ENCODE data around the gene DCAKD. TPM values are rescaled to one million over a fixed set of nuclear protein-coding genes. Genes with fewer than 3 reads are reported as not detected.

The DCAKD gene
- total and polyA plus RNA-seq, 10 of the 15 experiments (the other 5 are each of a cell fraction or from before 2014, with no cell fraction given) = 11.6 to 62.7 (median 38.3) TPM

DNA sequence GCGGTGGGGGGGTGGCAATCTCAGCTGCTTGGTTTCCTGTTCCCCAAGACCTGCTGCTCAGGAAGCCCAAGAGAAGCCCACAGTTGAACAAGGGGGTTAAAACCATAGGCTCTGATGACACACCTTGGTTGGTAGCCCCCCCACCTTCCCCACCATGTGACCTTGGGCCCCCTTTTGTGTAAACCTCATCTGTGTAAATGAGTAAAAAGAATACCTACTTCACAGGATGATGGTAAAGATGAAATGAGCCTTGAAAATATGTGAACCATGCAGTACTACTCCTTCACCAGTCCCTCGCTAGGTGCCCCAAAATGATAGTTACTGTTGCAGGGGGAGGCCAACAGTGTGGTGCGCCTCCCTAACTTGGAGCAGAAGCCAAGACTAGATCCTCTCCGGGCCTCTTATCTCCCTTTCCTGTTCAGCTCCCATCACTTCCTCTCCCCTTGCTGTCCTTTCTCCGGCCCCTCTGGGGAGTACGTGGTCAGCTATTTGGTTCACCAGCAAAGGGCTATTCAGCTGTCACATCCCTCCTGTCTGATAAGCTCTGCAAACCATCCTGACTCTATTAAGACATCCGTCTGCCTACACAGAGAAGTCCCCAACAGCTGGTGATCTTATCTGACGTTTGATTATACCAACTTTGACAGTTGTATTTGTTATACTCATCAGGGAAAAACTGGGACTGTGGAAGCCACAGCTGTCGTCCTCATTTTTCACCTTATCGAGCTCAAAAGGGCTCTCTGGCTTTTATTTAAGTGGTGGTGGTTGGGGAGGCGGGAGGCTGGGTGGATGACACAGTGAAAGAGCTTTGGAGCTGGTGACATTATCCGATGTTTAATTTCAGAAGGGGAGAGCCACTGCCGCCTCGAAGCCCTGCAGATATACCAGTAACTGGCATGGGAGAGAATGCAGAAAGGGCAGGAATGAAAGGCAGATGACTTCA lies 19.9 kb downstream of the DCAKD start:
- ChIA-PET CTCF (interaction anchor here (0.6 to 2.5 kb wide), 5 partner anchors 10 to 247 kb away, joined by 3 to 21 read pairs (median 7); no protein-coding TSS in a partner anchor), SMC1A (ENCODE audit: uncharacterized antibody, unreplicated experiment) (interaction anchor here (0.6 to 3.8 kb wide), 13 partner anchors 9 to 1235 kb away, joined by 3 to 20 read pairs (median 3); partner anchors contain the start of genes ACBD4, DCAKD and NMT1), RAD21 (ENCODE audit: unreplicated experiment) (interaction anchor here (1.0 to 1.6 kb wide), 5 partner anchors 9 to 31 kb away, joined by 3 to 7 read pairs (median 5); no protein-coding TSS in a partner anchor), POLR2A (interaction anchor here (0.6 to 4.0 kb wide), 10 partner anchors 8 to 812 kb away, joined by 3 to 29 read pairs (median 5); partner anchors contain the start of genes DCAKD, NMT1 and UBTF)
- no peak overlapping the region for H2AFZ ChIP-seq (ENCODE audit: control insufficient read depth, low read depth, low read length)
- DNase-seq (ENCODE audit: low read depth, low spot score) (no peak), FAIRE-seq (peak; percentile 27), ATAC-seq (peak; percentile 39)
- intact Hi-C loops (cut with micrococcal nuclease; ENCODE audit: unreplicated experiment) = no loop called here
- no peaks in the 10 kb centered on the region for H3K79me2 ChIP-seq (ENCODE audit: control insufficient read depth, insufficient read depth, low read length)
- H3K9me3 ChIP-seq (replicated peaks; ENCODE audit: control insufficient read depth, insufficient read depth, low read length) = no peaks in the 10 kb centered on the region
- H3K4me3 ChIP-seq = no peak overlapping the region
- H3K9ac ChIP-seq (ENCODE audit: control insufficient read depth, insufficient read depth, low read length) = no peak overlapping the region
- H3K27ac ChIP-seq (ENCODE audit: control insufficient read depth, insufficient read depth) = peak overlapping the region; percentile 63
- H3K4me1 ChIP-seq (ENCODE audit: control insufficient read depth, insufficient read depth, low read length) = peaks cover 23% of the 10 kb centered on the region
- in situ Hi-C loops (cut with MboI) = no loop called here
- no peaks in the 10 kb centered on the region for H4K20me1 ChIP-seq (ENCODE audit: control insufficient read depth, insufficient read depth)
- TF ChIP-seq RUNX3 (IDR thresholded peaks at IDR 0.05; ENCODE audit: low read length) (peak; percentile 7; the same call in 1 of the 2 replicates), ASH2L (IDR thresholded peaks at IDR 0.05; ENCODE audit: borderline replicate concordance, low read depth) (no peak), SUZ12 (IDR thresholded peaks at IDR 0.05; ENCODE audit: unreplicated experiment) (no peak)
- no TSS peak for BruUV-seq (replicated peaks)
- peaks cover 7% of the 10 kb centered on the region in 2 experiments for H3K36me3 ChIP-seq (ENCODE audit: control insufficient read depth in 2 of 2, insufficient read depth in 2 of 2, low read length in 1 of 2)
- H3K27me3 ChIP-seq (replicated peaks in 1 of 2; ENCODE audit: control insufficient read depth in 2 of 2, insufficient read depth in 2 of 2, low read length in 1 of 2) = no peaks in the 10 kb centered on the region
- WGBS (ENCODE audit: insufficient coverage, insufficient replicate concordance, low lambda C conversion rate, missing lambda C conversion rate) = 55% methylated on average over 14 of the region's 14 CpGs
- no peak overlapping the region for H3K4me2 ChIP-seq (ENCODE audit: control insufficient read depth, insufficient read depth)

GRCh38 chr17:45030733-45031132 lies 20.7 kb downstream of the DCAKD start:
- peaks cover 7% of the 10 kb centered on the region in 2 experiments for H3K36me3 ChIP-seq (ENCODE audit: control insufficient read depth in 2 of 2, insufficient read depth in 2 of 2, low read length in 1 of 2)
- H3K4me3 ChIP-seq = no peak overlapping the region
- TF ChIP-seq ETV6 (conservative IDR thresholded peaks at IDR 0.05 in 1 of 2, IDR thresholded peaks at IDR 0.05 in 1 of 2; ENCODE audit: borderline replicate concordance in 1 of 2, low read depth in 1 of 2) (no peak), SREBF1 (IDR thresholded peaks at IDR 0.05; ENCODE audit: low read length) (no peak), SMAD1 (IDR thresholded peaks at IDR 0.05; ENCODE audit: low read depth, partially characterized antibody) (no peak), E2F8 (IDR thresholded peaks at IDR 0.05; ENCODE audit: low read depth, partially characterized antibody) (no peak), NFIC (IDR thresholded peaks at IDR 0.05; ENCODE audit: low read depth, low read length) (no peak), JUNB (IDR thresholded peaks at IDR 0.05) (no peak), DPF2 (IDR thresholded peaks at IDR 0.05) (no peak)
- TF ChIP-seq, protein P1, sequence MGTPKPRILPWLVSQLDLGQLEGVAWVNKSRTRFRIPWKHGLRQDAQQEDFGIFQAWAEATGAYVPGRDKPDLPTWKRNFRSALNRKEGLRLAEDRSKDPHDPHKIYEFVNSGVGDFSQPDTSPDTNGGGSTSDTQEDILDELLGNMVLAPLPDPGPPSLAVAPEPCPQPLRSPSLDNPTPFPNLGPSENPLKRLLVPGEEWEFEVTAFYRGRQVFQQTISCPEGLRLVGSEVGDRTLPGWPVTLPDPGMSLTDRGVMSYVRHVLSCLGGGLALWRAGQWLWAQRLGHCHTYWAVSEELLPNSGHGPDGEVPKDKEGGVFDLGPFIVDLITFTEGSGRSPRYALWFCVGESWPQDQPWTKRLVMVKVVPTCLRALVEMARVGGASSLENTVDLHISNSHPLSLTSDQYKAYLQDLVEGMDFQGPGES (IDR thresholded peaks at IDR 0.05) = no peak

More at GRCh38 chr17:45030733-45031132, 20.7 kb downstream of the DCAKD start:
- Histone ChIP-seq H3K79me2 (ENCODE audit: control insufficient read depth, insufficient read depth, low read length) (no peaks in the 10 kb centered on the region), H3K27me3 (replicated peaks in 1 of 2; ENCODE audit: control insufficient read depth in 2 of 2, insufficient read depth in 2 of 2, low read length in 1 of 2) (no peaks in the 10 kb centered on the region), H3K9me3 (replicated peaks; ENCODE audit: control insufficient read depth, insufficient read depth, low read length) (no peaks in the 10 kb centered on the region), H3K27ac (ENCODE audit: control insufficient read depth, insufficient read depth) (peak overlapping the region; percentile 63), H3K4me2 (ENCODE audit: control insufficient read depth, insufficient read depth) (no peak overlapping the region), H2AFZ (ENCODE audit: control insufficient read depth, low read depth, low read length) (no peak overlapping the region), H4K20me1 (ENCODE audit: control insufficient read depth, insufficient read depth) (no peaks in the 10 kb centered on the region), H3K9ac (ENCODE audit: control insufficient read depth, insufficient read depth, low read length) (no peak overlapping the region), H3K4me1 (ENCODE audit: control insufficient read depth, insufficient read depth, low read length) (peaks cover 23% of the 10 kb centered on the region)
- WGBS (ENCODE audit: insufficient coverage, insufficient replicate concordance, low lambda C conversion rate, missing lambda C conversion rate) = 90% methylated on average over 6 of the region's 6 CpGs
- in situ Hi-C loops (cut with MboI) = no loop called here
- FAIRE-seq (no peak), DNase-seq (ENCODE audit: low read depth, low spot score) (no peak), ATAC-seq (no peak)
- POLR2A ChIA-PET = interaction anchor here (1.0 to 4.0 kb wide), 7 partner anchors 8 to 30 kb away, joined by 4 to 29 read pairs (median 6); partner anchors contain the start of genes DCAKD and NMT1
- no TSS peak for BruUV-seq (replicated peaks)
- intact Hi-C loops (cut with micrococcal nuclease; ENCODE audit: unreplicated experiment) = no loop called here
- RAD21 ChIA-PET (ENCODE audit: unreplicated experiment) = interaction anchor here (0.6 to 1.6 kb wide), 5 partner anchors 8 to 32 kb away, joined by 3 to 7 read pairs (median 5); no protein-coding TSS in a partner anchor
- SMC1A ChIA-PET (ENCODE audit: uncharacterized antibody, unreplicated experiment) = interaction anchor here (1.1 to 3.8 kb wide), 7 partner anchors 9 to 110 kb away, joined by 3 to 20 read pairs (median 4); partner anchors contain the start of genes ACBD4 and DCAKD
- CTCF ChIA-PET = interaction anchor here (1.2 to 2.5 kb wide), 4 partner anchors 9 to 111 kb away, joined by 4 to 21 read pairs (median 8); no protein-coding TSS in a partner anchor
